Activated naive CD4-positive, alpha-beta T cell treated with anti-CD3 and anti-CD28 coated beads, Interleukin-2, amount 50 U/mL, for 72 hours (primary cell): Measurements from ENCODE around the gene NNMT. TPM values are rescaled to one million over a fixed set of nuclear protein-coding genes. Genes with fewer than 3 reads are reported as not detected.

Experiments
- ATAC-seq, 2 donors: fragments of 150-1000 bp; cut with Tn5 transposase; 2 replicates each; pipeline ENCODE4 v1.10.0; 2021; ENCODE audit warnings: mild to moderate bottlenecking in 2 of 2, moderate library complexity in 2 of 2
- DNase-seq, 2 donors: peaks; one replicate each; pipeline ENCODE4 v3.0.0; 2021 to 2022; ENCODE audit warnings: low spot score in 2 of 2
- H3K27ac Mint-ChIP-seq, 2 donors: one replicate each; pipeline ENCODE4 v1.8.0; 2022; ENCODE audit warnings: mild to moderate bottlenecking in 2 of 2, mixed read lengths in 2 of 2
- H3K36me3 Mint-ChIP-seq, 2 donors: one replicate each; pipeline ENCODE4 v1.8.0; 2022; ENCODE audit warnings: mixed read lengths in 2 of 2
- H3K9me3 Mint-ChIP-seq, 2 donors: one replicate each; pipeline ENCODE4 v1.8.0; 2022; ENCODE audit warnings: mixed read lengths in 2 of 2
- total RNA-seq, 2 donors: library from RNA; stranded (reverse); gene quantifications; one replicate each; pipeline ENCODE4 v1.2.3, GENCODE V29; 2022

NNMT gene
- total RNA-seq, 2 donors from 2014 or later, result not detected

GRCh38 chr11:114260077-114260476 lies 36.1 kb upstream of the NNMT start:
- no peaks in the 10 kb centered on the region for H3K9me3 Mint-ChIP-seq
- H3K27ac Mint-ChIP-seq, result peak overlapping the region in 1 of 2 donors; percentile 24
- DNase-seq (no peak), ATAC-seq (no peak)
- H3K36me3 Mint-ChIP-seq, result no peaks in the 10 kb centered on the region

DNA sequence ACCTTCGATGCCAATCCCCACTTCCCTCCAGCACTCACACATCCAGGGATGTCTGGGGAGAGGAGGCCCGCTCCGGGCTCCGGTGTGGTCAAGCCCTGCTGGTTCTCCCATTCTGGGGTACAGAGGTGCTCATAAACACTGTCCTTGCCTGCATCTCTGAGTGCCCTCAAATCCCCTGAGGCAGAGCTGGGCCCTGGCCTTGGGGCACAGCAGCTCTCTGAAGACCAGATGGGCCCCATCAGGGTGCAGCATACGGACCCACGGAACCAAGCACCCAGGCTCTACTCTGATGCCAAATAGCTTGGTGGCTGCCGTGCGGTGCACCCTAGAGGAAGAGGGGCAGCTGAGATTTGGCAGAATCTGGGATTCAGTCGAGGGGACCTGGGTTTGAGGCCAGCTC lies 35.7 kb upstream of the NNMT start:
- Mint-ChIP-seq H3K27ac (peak overlapping the region in 1 of 2 donors; percentile 24), H3K9me3 (no peaks in the 10 kb centered on the region), H3K36me3 (no peaks in the 10 kb centered on the region)
- peak in 1 of 2 donors; percentile 23 for ATAC-seq
- DNase-seq, result no peak

DNA sequence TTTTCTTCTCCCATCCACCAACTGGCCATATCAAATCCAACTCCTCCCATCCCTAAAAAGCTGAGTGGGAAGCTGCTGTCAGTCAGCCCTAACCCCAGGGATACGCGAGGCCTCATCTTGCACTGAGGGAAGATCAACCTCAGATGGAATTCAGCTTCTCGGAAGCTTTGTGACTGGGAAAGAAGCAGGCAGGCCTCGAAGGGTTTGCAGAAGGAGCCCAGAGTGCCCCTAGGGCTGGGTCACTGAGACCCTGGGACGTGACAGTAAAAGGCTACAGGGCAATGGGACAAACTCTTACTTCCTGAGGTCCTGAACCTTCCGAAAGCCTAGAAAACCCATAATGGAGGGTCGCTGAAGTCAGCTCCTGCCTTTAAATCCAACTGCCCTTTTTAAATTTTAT lies 34.4 kb upstream of the NNMT start:
- Mint-ChIP-seq H3K27ac (no peak overlapping the region), H3K9me3 (no peaks in the 10 kb centered on the region), H3K36me3 (no peaks in the 10 kb centered on the region)
- no peak for DNase-seq
- ATAC-seq, result no peak

- H3K9me3 Mint-ChIP-seq, result no peaks in the 10 kb centered on the region
- no peak for ATAC-seq
- no peak for DNase-seq
Observed at GRCh38 chr11:114262681-114263512, 33.3 kb upstream of the NNMT start.

DNA sequence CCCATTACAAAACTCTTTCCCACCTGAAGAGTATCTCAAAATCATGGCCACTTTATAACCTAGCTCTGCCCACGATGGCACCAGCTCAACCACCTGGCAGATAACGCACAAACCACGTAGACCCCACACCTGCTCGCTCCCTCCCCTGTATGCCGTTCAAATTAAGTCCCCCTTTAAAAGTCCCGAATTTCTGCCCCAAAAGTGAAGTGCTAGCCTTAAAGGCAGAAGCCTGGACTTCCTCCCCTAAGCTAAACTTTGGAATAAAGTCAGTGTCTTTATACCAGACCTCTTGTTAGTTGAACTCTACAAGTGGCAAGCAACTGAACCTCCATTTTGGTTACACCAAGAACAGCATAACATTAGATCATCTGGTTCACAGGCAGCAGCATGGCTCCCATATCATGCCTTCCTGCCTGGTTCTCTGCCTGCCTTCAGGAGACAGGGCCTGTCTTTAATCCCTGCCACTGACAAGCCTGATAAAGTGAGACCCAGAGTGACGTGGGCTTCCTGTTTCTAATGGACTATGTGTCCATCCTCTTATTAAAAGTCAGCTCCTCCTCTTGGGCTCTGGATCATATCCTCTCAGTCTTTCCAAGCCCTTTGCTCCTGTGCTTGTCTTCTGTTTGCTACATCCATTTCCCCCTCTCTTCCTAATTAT lies 32.6 kb upstream of the NNMT start:
- H3K9me3 Mint-ChIP-seq, result no peaks in the 10 kb centered on the region
- ATAC-seq, result no peak
- H3K27ac Mint-ChIP-seq, result no peak overlapping the region
- H3K36me3 Mint-ChIP-seq, result no peaks in the 10 kb centered on the region
- DNase-seq, result no peak

More at GRCh38 chr11:114262681-114263512, 33.3 kb upstream of the NNMT start:
- H3K36me3 Mint-ChIP-seq, result no peaks in the 10 kb centered on the region
- H3K27ac Mint-ChIP-seq, result no peak overlapping the region

- ATAC-seq (no peak), DNase-seq (no peak)
- no peak overlapping the region for H3K27ac Mint-ChIP-seq
- H3K9me3 Mint-ChIP-seq, result no peaks in the 10 kb centered on the region
- no peaks in the 10 kb centered on the region for H3K36me3 Mint-ChIP-seq
Observed at GRCh38 chr11:114264381-114264780, 31.8 kb upstream of the NNMT start.

GRCh38 chr11:114265122-114265878 lies 30.9 kb upstream of the NNMT start:
- no peak for DNase-seq
- no peak overlapping the region for H3K27ac Mint-ChIP-seq
- H3K36me3 Mint-ChIP-seq, result no peaks in the 10 kb centered on the region
- ATAC-seq, result no peak
- no peaks in the 10 kb centered on the region for H3K9me3 Mint-ChIP-seq

GRCh38 chr11:114269498-114269897 lies 26.7 kb upstream of the NNMT start:
- Mint-ChIP-seq H3K27ac (no peak overlapping the region), H3K9me3 (no peaks in the 10 kb centered on the region), H3K36me3 (no peaks in the 10 kb centered on the region)
- no peak for ATAC-seq
- no peak for DNase-seq

GRCh38 chr11:114270531-114271270 lies 25.5 kb upstream of the NNMT start:
- no peak for ATAC-seq
- Mint-ChIP-seq H3K27ac (no peak overlapping the region), H3K9me3 (no peaks in the 10 kb centered on the region), H3K36me3 (no peaks in the 10 kb centered on the region)
- DNase-seq, result no peak

- Mint-ChIP-seq H3K9me3 (no peaks in the 10 kb centered on the region), H3K36me3 (no peaks in the 10 kb centered on the region), H3K27ac (no peak overlapping the region)
- ATAC-seq (no peak), DNase-seq (no peak)
Observed at GRCh38 chr11:114271316-114271715, 24.9 kb upstream of the NNMT start.

GRCh38 chr11:114272311-114272710 lies 23.9 kb upstream of the NNMT start:
- H3K9me3 Mint-ChIP-seq, result no peaks in the 10 kb centered on the region
- no peak for ATAC-seq
- no peaks in the 10 kb centered on the region for H3K36me3 Mint-ChIP-seq
- no peak overlapping the region for H3K27ac Mint-ChIP-seq
- DNase-seq, result no peak

- ATAC-seq, result no peak
Observed at GRCh38 chr11:114273071-114273470, 23.1 kb upstream of the NNMT start.

DNA sequence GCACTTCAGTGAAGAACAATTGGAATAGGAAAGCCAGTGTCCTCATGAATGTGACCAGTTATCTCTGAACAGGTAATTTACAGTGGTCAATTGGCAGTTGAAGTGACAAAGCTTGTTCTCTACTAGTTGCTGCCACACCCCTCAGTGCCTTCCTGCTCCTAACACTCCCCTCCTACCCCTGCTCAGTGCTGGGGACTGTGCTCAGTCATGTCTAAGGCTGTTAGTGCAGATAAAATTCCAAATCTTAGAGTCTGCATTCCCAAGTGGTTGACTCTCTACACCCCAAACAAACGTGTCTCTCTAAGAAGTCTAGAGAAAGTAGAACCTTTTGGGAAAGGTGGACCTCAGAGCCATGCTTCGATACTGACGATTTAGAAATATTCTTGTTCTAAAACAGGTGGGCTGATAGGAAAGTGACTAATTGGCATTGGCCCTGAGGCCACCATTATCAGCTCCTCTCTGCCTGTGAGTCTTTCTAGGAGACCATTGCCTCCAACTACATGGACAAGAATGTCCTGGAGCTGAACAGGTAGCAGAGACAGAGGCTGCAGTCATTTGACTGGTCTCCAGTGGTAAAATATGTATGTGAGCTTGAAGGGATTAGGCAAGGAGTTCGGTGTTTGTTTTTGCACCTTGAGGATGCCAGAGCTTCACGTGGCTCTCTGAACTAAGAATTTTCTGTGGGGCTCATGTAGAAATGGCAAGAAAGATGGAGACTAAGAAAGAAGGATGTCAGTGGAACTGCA lies 22.1 kb upstream of the NNMT start:
- H3K36me3 Mint-ChIP-seq, result no peaks in the 10 kb centered on the region
- DNase-seq, result no peak
- no peaks in the 10 kb centered on the region for H3K9me3 Mint-ChIP-seq
- H3K27ac Mint-ChIP-seq, result no peak overlapping the region
- no peak for ATAC-seq

More at GRCh38 chr11:114273071-114273470, 23.1 kb upstream of the NNMT start:
- no peaks in the 10 kb centered on the region for H3K36me3 Mint-ChIP-seq
- H3K9me3 Mint-ChIP-seq, result no peaks in the 10 kb centered on the region
- no peak overlapping the region for H3K27ac Mint-ChIP-seq
- no peak for DNase-seq

GRCh38 chr11:114274637-114275036 lies 21.6 kb upstream of the NNMT start:
- Mint-ChIP-seq H3K9me3 (no peaks in the 10 kb centered on the region), H3K27ac (no peak overlapping the region), H3K36me3 (no peaks in the 10 kb centered on the region)
- no peak for ATAC-seq
- DNase-seq, result no peak

DNA sequence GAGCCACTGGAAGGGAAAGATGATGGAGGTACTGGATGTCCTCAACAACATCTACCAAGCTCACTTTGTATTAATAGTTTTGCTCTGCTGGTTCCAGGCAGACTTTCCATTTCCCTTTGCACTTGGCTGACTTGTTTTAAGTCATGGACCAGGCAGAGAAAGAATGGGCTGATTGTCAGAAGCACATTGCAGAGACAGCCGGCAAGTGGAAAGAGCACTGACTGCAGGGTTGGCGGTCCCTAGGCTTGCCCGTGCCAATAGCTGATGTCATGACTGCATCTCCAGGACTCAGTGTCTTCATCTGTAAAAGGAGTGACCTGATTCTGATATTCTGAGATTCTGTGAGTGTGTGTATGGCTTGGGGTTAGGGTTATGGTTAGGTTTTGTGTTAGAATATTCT lies 20.9 kb upstream of the NNMT start:
- H3K9me3 Mint-ChIP-seq, result no peaks in the 10 kb centered on the region
- no peak for ATAC-seq
- DNase-seq, result no peak
- H3K27ac Mint-ChIP-seq, result no peak overlapping the region
- no peaks in the 10 kb centered on the region for H3K36me3 Mint-ChIP-seq

GRCh38 chr11:114276077-114276476 lies 20.1 kb upstream of the NNMT start:
- H3K27ac Mint-ChIP-seq, result no peak overlapping the region

More at GRCh38 chr11:114276077-114276476, 20.1 kb upstream of the NNMT start:
- DNase-seq, result no peak
- no peak for ATAC-seq
- Mint-ChIP-seq H3K36me3 (no peaks in the 10 kb centered on the region), H3K9me3 (no peaks in the 10 kb centered on the region)
